Caco-2 (cell line): ENCODE data around the gene HGFAC. TPM values are rescaled to one million over a fixed set of nuclear protein-coding genes. Genes with fewer than 3 reads are reported as not detected.
A peak's percentile ranks its signal among the peaks of the same experiment; 100 is the strongest.

Source experiments
- BruUV-seq: library from RNA; stranded (reverse); fragments of 400-500 nt; replicated peaks from 2 replicates; lab custom pipeline; 2021; lab: Mats Ljungman, UMichigan
- CTCF ChIA-PET: fragments of 300-600 bp; sonication (Branson Sonifier 250); formaldehyde crosslinking; loops from one replicate; lab custom pipeline; 2022; ENCODE audit warnings: antibody characterized with exemption; lab: Charles Lee
- POLR2A ChIA-PET: fragments of 300-600 bp; sonication (Branson Sonifier 250); formaldehyde crosslinking; loops from one replicate; lab custom pipeline; 2022; ENCODE audit warnings: antibody characterized with exemption; lab: Charles Lee
- DNase-seq, 2 experiments: peaks; one replicate each; pipeline versions ENCODE4 v3.0.0 to v3.0.0-alpha.2; 2020 to 2022
- H3K27me3 ChIP-seq: replicated peaks from 2 replicates; pipeline ENCODE4 v1.6.0; 2011; ENCODE audit warnings: low read length; ENCODE audit not compliant: control insufficient read depth, insufficient read depth
- H3K36me3 ChIP-seq: 2 replicates; pipeline ENCODE4 v1.5.1; 2011; ENCODE audit warnings: low read length; ENCODE audit not compliant: control insufficient read depth, insufficient read depth
- H3K4me1 ChIP-seq: fragments of 250-450 bp; sonication (Bioruptor Pico); 2 replicates; pipeline ENCODE4 v1.5.1; 2020; ENCODE audit warnings: mild to moderate bottlenecking
- H3K4me3 ChIP-seq: 2 replicates; pipeline ENCODE4 v1.5.1; 2011; ENCODE audit warnings: low read depth, mild to moderate bottlenecking, control low read depth, low read length
- H3K9me3 ChIP-seq: fragments of 250-450 bp; sonication (Bioruptor Pico); 2 replicates; pipeline ENCODE4 v1.5.1; 2020; ENCODE audit warnings: mild to moderate bottlenecking, moderate library complexity
- H3K27ac Mint-ChIP-seq: one replicate; pipeline ENCODE4 v1.8.0; 2022; ENCODE audit warnings: mixed read lengths; ENCODE audit not compliant: unreplicated experiment
- H3K27me3 Mint-ChIP-seq: one replicate; pipeline ENCODE4 v1.8.0; 2022; ENCODE audit warnings: mixed read lengths; ENCODE audit not compliant: insufficient read depth, unreplicated experiment
- H3K36me3 Mint-ChIP-seq: one replicate; pipeline ENCODE4 v1.8.0; 2022; ENCODE audit warnings: mild to moderate bottlenecking, mixed read lengths; ENCODE audit not compliant: insufficient read depth, unreplicated experiment
- H3K4me1 Mint-ChIP-seq: one replicate; pipeline ENCODE4 v1.8.0; 2022; ENCODE audit warnings: low read depth, mixed read lengths; ENCODE audit not compliant: unreplicated experiment
- H3K4me3 Mint-ChIP-seq: one replicate; pipeline ENCODE4 v1.8.0; 2022; ENCODE audit warnings: mild to moderate bottlenecking, moderate library complexity, mixed read lengths; ENCODE audit not compliant: unreplicated experiment
- H3K9me3 Mint-ChIP-seq: one replicate; pipeline ENCODE4 v1.8.0; 2022; ENCODE audit warnings: mixed read lengths; ENCODE audit not compliant: unreplicated experiment
- CTCF ChIP-seq, 2 experiments: fragments of 200-600 bp in 1 of 2; IDR thresholded peaks; 1 replicate in 1 of 2; 2 replicates in 1 of 2; pipeline versions ENCODE4 v1.5.1 to v1.8.0; 2011 to 2022; ENCODE audit warnings: antibody characterized with exemption in 1 of 2, control low read depth in 1 of 2, inconsistent platforms in 1 of 2, low read depth in 1 of 2, low read length in 1 of 2, mild to moderate bottlenecking in 1 of 2, moderate library complexity in 1 of 2; ENCODE audit not compliant: insufficient read depth in 1 of 2, severe bottlenecking in 1 of 2, unreplicated experiment in 1 of 2
- intact Hi-C: fragments of 100-400 bp; cut with micrococcal nuclease; formaldehyde crosslinking; loops from one replicate; pipeline ENCODE4 v1.10.0; 2022; ENCODE audit not compliant: unreplicated experiment
- total RNA-seq: library from RNA; stranded (reverse); gene quantifications from 2 replicates; pipeline ENCODE4 v1.2.3, GENCODE V29; 2022

HGFAC gene
- total RNA-seq, 1 experiment from 2014 or later: 0.48 TPM

DNA sequence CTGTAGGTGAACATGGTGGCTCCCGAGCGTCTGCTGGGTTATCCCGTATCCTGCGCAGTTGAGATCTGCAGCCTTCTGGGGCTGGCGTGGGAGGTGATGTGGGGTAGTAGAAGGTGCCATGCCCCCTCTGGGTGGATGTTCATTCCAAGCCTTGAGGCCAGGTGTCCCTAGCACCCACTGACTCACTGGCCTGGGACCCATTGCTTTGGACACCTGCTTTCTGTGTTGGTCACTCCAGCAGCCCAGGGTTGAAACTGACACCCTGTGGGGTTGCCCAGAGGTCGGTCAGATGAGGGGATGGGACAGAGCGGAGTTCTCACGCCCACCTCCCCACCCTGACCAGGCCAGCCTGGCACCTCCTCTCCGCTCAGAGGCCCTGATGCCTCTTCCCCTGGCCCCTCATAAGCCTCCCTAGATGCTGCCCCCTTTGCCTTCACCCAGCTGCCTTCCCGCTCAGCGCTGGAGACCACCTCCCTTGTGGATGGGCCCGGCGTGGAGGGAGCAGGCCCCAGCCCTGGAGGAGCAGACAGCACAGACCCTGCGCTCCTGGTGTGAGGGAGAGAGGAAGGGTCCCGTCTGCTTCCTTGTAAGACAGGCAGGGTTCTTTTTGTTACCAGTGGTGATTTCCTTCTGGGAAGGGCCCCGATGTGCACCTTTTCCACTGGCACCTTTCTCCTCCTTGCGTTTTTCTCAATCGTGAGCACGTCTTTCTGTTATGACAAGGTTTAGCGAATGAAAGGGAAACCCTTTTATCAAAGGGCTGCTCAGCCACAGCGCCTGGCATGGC, 23.3 kb downstream of the HGFAC start:
- H3K4me1 ChIP-seq: peaks cover 5% of the 10 kb centered on the region; the same call in 1 of the 2 replicates
- no peak for TF ChIP-seq CTCF (IDR thresholded peaks at IDR 0.05; ENCODE audit: insufficient read depth in 1 of 2, low read depth in 1 of 2, low read length in 1 of 2, severe bottlenecking in 1 of 2, unreplicated experiment in 1 of 2)

GRCh38 chr4:3465698-3466671, 24.2 kb downstream of the HGFAC start:
- ChIA-PET CTCF (interaction anchor here (0.7 kb wide), 1 partner anchor 358 kb away, joined by 5 read pairs; no protein-coding TSS in a partner anchor), POLR2A (no interaction called here)
- Histone ChIP-seq H3K4me3 (no peak overlapping the region), H3K4me1 (peaks cover 5% of the 10 kb centered on the region; the same call in 1 of the 2 replicates), H3K36me3 (no peaks in the 10 kb centered on the region), H3K27me3 (no peaks in the 10 kb centered on the region), H3K9me3 (no peaks in the 10 kb centered on the region)
- DNase-seq: no peak
- H3K4me1 Mint-ChIP-seq: no peaks in the 10 kb centered on the region
- H3K4me3 Mint-ChIP-seq: no peak overlapping the region
- no peaks in the 10 kb centered on the region for H3K36me3 Mint-ChIP-seq
- H3K9me3 Mint-ChIP-seq: no peaks in the 10 kb centered on the region
- peak in 1 of 2 experiments; percentile 30 for TF ChIP-seq CTCF (IDR thresholded peaks at IDR 0.05; ENCODE audit: insufficient read depth in 1 of 2, low read depth in 1 of 2, low read length in 1 of 2, severe bottlenecking in 1 of 2, unreplicated experiment in 1 of 2)
- intact Hi-C loops: no loop called here
- BruUV-seq: no TSS peak
- no peak overlapping the region for H3K27ac Mint-ChIP-seq
- peaks cover 3% of the 10 kb centered on the region for H3K27me3 Mint-ChIP-seq

More for the DNA sequence above, 23.3 kb downstream of the HGFAC start:
- ChIA-PET POLR2A (no interaction called here), CTCF (no interaction called here)
- H3K4me3 ChIP-seq: no peak overlapping the region
- Mint-ChIP-seq H3K4me3 (no peak overlapping the region), H3K36me3 (no peaks in the 10 kb centered on the region), H3K4me1 (no peaks in the 10 kb centered on the region), H3K9me3 (no peaks in the 10 kb centered on the region), H3K27ac (no peak overlapping the region), H3K27me3 (no peaks in the 10 kb centered on the region)
- no TSS peak for BruUV-seq
- H3K36me3 ChIP-seq: no peaks in the 10 kb centered on the region
- DNase-seq: no peak
- H3K9me3 ChIP-seq: no peaks in the 10 kb centered on the region
- intact Hi-C loops: no loop called here
- H3K27me3 ChIP-seq: no peaks in the 10 kb centered on the region
